Measurements from ENCODE around the gene SYF2. TPM values are rescaled to one million over a fixed set of nuclear protein-coding genes. Genes with fewer than 3 reads are reported as not detected.
"Not testable (repeated sequence)": the region's sequence is repeated elsewhere in the genome, so short reads cannot be mapped to it uniquely, and the experiment has no call there.

SYF2 gene
- 100 to 1,000 TPM; 109 to 123 (median 115) TPM for polyA plus RNA-seq (ENCODE audit: insufficient read length in 4 of 4)

DNA sequence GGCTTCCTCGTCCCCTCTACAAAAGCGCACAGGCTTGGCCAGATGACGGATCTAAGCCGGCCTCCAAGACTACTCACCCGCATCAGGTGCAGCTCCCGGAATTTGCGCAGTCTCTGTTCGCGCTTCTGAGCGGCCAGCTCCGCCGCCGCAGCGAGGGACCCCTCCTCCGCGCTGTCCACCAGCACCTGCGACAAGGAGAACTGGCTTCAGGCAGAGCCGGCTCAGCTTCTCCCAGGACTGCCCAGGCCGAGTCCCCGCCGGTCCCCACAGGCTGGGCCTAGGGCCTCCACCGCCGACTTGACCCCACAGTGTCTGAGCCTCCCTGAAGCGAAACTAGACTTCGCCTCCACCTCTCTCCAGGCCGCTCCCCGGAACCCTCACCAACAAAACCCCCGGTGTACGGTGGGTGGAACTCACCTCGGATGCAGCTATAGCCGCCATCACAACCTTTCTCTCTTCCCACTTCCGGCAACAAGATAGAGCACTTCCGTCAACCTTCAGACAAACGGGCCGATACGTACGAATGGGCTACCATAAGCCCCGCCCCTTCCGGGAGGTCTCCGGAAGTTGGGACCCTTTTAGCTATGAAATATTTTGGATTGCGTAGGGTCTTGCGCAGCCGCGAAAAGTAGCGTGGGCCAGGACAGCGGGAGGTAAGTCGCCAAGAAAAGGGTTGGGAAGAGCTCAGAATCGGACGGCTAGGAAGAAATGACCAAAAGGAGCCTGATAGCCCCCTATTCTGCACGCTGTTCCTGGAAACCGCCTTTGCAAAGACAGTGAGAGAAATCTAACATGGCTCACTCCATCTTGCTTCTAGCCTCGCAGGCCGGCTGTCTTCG, at the start of gene SYF2:
Gene SYF2 (minus strand): TSS at position 476 of the 839 bp plus-strand sequence. CDS start 35 bp downstream, at position 441.
- peak; percentile 93 to 96 (median 93) for DNase-seq (ENCODE audit: low read depth in 4 of 4, low spot score in 3 of 4)

DNA sequence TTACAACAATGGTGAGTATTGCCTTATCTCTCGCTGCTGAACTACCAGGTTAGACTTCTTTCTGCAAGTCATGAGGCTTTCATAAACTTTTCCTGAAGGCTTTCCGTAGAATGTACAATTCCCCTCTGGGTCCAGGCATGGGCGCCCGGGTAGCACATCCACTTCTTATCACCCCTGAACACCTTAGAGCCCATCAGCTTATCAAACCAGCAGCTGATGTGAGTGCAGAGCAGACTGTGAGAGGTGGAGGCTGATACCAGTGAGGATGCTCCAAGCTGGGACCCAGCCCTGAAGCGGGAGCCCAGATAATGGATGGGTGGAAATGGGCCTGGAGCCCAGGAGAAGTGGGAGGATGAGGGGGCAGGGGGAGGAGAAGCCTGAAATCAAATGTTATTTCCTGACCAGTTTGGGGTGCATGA, 47.4 kb upstream of the SYF2 start:
- DNase-seq (ENCODE audit: low read depth in 4 of 4, low spot score in 3 of 4), result not testable (repeated sequence)

DNA sequence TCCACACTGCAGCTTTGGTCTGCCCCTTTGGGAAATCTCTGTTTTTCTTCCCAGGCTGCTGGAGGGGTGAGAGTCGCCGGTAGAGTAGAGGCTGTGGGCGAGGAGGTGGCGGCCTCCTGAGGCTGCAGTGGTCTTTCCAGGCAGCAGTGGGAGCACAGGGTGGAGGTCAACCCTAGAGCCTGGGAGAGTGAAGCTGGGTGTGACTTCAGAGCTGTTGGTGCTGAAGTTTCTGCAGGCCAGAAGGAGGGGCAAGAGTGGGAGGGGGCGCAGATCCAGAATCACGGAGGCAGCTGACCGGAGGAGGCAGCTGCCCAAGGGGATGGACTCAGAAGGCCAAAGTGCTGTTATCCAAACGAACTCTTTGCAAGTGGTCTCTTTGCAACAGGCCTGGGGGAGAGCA, 46.5 kb upstream of the SYF2 start:
- DNase-seq (ENCODE audit: low read depth in 4 of 4, low spot score in 3 of 4), result not testable (repeated sequence)

DNA sequence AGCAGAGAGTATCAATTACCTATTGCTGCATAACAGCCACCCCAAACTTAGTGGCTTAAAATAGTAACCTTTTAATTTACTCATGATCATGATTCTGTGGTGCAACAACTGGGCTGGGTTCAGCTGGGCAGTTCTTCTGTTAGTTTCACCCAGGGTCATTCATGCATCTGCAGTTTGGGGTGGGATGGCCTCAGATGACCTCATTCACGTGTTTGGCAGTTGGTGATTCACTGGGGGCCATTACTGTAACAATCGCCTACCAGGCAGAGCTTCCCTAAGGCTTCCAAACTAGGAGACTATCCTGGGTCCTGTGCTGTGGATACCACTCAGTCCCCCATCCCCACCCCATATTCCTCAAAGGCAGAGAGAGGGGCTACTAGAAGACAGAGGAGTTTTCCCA, 46.1 kb upstream of the SYF2 start:
- not testable (repeated sequence) for DNase-seq (ENCODE audit: low read depth in 4 of 4, low spot score in 3 of 4)

DNA sequence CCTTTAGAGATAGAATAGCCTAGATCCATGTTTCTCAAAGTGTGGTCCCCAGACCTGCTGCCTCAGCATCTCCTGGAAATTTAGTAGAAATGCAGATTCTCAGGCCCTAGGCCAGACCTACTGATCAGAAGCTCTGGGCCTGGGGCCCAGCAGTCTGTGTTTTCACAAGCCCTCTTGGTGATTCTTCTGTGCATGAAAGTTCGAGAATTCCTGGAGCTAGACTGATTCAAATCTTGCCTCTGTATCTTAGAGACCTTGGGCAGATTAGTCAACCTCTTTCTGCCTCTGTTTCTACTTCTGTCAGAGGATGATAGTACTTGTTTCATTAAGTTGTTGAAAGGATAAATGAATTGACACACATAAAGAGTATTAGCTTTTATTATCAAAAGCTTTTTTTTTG, 45.0 kb upstream of the SYF2 start:
- not testable (repeated sequence) for DNase-seq (ENCODE audit: low read depth in 4 of 4, low spot score in 3 of 4)

DNA sequence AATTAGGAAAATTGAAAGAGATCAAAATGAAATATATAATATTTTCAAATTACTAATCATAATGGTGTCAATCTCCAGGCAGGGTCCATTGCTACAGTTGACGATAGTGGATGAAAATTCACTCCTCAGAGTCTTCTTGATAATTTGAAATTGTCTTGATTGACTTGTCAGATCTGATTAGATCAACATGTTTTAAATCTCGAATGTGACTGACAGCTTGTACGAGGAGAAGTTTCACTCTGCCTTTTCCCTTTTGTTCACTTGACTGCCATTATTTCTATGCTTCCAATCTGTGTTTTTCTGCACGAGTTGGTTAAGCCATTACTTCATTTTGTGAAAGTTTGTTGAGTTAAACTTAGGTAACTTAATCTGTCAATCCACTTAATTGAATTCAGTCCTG, 43.3 kb upstream of the SYF2 start:
- DNase-seq (ENCODE audit: low read depth in 4 of 4, low spot score in 3 of 4), result not testable (repeated sequence)

DNA sequence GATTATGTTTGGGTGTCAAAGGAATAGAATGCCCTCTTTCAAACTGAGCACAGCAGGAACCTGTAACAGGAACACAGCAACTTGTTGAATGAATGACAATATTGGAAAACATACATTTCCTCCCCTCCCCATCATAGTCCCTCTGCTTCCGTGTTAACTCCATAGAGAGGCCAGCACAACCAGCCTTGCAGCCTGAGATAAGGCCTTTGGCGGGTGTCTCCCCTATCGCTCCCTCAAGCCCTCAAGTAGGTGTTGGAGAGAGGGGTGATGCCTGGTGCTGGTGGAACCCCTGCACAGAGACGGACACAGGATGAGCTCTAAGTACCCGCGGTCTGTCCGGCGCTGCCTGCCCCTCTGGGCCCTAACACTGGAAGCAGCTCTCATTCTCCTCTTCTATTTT, 39.9 kb upstream of the SYF2 start, which contains the start of gene RHD:
Gene RHD (plus strand): TSS at position 272 of the 400 bp plus-strand sequence. CDS start 39 bp downstream, at position 311.
- DNase-seq (ENCODE audit: low read depth in 4 of 4, low spot score in 3 of 4), result not testable (repeated sequence)

DNA sequence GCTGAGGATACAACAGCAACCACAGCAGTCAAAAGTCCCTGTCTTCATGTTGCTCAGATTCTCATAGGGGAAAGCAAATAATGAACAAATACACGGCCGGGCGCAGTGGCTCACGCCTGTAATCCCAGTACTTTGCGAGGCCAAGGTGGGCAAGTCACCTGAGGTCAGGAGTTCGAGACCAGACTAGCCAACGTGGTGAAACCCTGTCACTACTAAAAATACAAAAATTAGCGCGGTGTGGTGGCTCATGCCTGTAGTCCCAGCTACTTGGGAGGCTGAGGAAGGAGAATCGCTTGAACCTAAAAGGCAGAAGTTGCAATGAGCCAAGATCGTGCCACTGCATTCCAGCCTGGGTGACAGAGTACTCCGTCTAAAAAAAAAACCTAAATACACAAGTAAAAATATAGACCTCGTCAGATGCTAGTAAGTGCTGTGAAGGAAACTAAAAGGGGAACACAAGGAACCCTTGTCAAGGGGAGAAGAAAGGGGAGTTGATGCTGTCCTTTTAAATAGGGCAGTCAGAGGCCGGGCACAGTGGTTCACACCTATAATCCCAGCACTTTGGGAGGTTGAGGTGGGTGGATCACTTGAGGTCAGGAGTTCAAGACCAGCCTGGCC, 36.0 kb upstream of the SYF2 start:
- not testable (repeated sequence) for DNase-seq (ENCODE audit: low read depth in 4 of 4, low spot score in 3 of 4)

DNA sequence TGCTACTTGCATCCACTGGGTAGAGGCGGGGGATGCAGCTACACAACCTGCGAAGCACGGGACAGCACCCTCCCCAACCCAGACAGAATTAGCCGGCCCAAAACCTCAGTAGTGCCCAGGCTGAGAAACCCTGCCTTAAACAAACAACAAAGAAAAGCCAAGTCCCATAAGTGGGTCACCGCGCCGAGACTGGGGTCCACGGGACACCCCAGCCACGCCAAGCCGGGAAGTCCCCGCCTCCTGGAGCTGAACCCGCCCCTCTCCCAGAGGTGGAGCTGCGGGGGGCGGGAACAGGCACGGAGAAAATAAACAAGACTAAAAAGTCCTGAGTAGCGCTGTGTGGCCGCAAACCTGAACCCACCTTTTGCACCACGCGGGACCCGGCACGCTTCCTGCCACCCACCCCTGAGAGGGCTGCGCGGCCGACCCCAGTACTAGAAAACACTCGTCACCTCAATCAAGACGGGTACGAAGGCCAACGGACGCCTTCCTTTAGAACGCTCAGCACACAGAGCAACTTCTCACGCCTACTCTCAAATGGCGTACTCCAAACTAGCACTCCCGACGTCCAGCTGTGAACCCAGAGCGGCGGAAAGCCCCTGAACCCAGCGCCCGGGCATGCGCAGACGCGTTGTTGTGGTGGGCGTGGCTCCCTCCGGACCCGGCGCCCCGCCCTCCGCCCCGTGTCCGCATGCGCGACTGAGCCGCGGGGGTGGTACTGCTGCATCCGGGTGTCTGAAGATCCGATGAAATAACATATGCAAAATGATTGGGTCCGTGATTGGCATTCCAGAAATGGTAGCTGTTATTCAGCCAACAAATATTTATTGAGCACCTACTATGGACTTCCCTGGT, 35.2 kb upstream of the SYF2 start:
- peak in 1 of 4 donors; percentile 57 for DNase-seq (ENCODE audit: low read depth in 4 of 4, low spot score in 3 of 4)

DNA sequence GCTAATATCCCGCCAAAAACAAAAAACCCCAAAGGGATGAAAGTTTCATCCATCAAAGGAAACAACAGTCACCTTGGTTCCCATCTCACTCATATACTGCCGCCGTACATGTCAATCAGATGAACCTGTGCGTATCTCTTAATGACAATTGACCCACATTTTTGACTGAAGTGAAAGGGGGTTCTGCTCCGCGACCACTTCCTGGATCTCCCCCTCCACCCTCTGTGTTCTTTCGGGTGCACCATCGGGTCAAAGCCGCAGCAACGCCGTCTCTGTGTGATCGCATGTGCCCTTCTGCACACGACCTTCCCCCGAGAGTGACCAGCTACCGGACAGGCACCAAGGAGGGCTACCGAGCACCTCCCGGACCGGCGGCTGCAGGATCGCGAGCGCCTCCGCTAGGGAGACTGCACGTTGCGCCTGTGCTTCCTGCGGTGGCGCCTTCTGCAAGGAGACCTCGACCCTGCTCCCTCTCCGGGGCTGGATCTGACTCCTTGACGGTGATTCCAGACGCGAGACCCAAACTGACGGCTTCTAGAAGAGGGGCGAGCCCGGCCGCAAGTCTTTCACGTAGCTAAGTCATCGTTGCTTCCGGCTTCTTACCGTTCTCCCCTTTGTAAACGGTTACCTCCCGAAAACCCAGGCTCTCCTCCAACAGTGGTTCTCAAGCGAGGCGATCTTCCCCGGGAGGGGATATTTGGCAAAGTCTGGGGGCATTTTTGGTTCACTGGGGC, 34.4 kb upstream of the SYF2 start:
- not testable (repeated sequence) for DNase-seq (ENCODE audit: low read depth in 4 of 4, low spot score in 3 of 4)

DNA sequence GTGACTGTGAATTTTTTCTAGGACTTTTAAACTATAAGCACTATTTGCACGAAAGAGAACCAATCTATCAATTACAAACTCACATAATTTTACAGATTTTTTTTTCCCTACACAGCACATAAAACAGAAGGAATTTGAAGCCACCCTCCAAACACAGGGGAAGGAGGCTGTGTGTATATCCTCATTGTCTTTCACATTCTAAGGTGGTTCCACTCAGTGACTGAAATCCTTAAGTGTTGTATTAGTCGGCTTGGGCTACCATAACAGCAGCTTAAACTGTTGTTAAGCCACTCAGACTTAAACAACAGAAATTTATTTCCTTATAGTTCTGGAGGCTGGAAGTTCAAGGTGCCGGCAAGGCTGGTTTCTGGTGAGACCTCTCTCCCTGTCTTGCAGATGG, 28.0 kb upstream of the SYF2 start:
- not testable (repeated sequence) for DNase-seq (ENCODE audit: low read depth in 4 of 4, low spot score in 3 of 4)

DNA sequence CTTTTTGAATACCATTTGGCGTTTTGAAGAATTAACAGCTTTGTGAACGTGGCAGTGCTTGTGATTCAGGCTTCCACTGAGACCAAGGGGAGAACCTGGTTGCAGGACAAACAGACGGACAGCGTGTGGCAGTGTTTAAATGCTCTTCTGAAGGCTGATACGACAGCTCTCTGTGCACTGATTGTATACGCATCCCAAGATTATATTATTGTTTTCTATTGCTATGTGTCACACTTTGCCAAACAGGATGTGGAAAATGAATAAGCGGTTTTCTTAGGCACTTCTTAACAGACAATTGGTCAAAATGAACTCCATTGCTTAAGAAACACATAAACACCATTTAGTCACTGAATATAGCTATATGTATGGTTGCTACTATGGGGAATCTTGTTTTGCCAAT, 27.5 kb upstream of the SYF2 start:
- not testable (repeated sequence) for DNase-seq (ENCODE audit: low read depth in 4 of 4, low spot score in 3 of 4)

DNA sequence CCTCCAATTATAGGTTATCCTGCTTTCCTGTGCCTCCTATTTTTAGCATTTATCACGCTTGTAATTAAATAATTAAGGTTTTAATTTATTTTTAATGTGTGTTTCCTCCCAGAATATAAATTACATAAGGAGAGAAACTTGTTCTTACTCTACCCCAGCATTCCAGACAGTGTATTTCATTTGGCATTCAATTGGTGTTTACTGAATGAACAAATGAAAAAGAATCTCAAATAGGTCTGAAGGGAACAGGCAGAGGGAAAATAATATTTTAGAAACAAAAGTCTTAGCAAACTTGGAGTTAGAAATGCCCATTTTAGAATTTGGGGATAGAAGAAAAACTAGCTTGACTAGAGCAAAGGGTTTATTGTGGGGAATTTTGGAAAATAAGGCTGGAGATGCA, 24.9 kb upstream of the SYF2 start:
- DNase-seq (ENCODE audit: low read depth in 4 of 4, low spot score in 3 of 4), result no peak

DNA sequence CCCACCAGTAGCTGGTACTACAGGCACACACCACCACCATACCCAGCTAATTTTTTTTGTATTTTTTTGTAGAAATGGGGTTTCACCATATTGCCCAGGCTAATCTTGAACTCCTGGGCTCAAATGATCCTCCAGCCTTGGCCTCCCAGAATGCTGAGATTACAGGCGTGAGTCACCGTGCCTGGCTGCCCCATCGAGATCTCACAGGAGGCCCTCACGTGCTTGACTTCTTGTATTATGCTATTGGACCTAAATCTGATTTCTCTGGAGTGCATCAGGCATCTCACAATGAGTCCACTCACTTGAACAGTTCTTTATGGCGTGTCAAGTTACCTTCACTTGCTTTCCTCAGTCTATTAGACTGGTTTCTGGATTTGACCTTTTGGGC, 24.3 kb upstream of the SYF2 start:
- DNase-seq (ENCODE audit: low read depth in 4 of 4, low spot score in 3 of 4), result no peak

DNA sequence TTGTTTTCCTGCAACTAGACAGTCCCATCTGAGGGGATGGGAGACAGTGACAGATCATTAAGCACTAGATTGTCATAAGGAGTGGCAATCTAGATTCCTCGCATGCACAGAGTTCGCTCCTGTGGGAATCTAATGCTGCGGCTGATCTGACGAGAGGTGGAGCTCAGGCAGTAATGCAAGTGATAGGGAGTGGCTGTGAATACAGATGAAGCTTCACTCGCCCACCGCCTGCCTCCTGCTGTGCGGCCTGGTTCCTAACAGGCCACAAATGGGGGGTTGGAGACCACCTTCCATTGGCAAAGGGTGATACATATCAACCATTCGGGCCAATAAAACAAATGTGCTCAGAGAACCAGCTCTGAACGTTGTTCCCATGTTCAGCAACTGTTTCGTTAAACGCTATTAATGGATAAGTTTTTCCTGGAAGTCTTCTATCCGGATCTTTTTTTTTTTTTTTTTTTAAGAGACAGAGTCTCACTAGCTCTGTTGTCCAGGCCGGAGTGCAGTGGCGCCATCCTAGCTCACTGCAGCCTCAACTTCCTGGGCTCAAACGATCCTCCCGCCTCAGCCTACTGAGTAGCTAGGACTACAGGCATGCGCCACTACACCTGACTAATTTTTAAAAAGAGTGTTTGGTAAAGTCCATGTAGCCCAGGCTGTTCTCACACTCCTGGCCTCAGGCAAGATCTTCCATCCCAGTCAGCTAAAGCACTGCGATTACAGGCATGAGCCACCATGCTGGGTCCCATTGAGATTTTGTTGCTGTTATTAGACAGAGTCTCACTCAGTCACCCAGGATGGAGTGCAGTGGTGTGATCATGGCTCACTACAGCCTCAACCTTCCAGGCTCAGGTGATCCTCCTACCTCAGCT, 23.6 kb upstream of the SYF2 start:
- no peak for DNase-seq (ENCODE audit: low read depth in 4 of 4, low spot score in 3 of 4)

DNA sequence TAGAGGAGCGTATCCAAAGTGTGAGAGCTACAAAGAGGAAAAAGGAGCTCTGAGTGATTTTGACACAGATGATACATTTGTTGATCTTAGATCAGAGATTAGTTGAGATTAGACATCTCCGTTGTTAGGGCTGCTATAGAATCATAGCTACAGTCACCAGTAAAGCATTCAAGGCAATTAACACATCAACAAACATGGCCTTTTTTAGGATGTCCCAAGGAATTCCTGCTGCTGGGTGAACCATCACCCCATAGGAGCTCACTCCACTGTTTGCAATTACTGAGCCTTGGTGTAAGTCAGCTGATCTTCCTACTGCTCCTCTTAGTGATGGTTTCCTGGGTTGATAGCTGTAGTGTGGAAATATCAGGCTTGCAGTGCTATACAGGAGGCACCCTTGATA, 21.6 kb upstream of the SYF2 start:
- no peak for DNase-seq (ENCODE audit: low read depth in 4 of 4, low spot score in 3 of 4)

DNA sequence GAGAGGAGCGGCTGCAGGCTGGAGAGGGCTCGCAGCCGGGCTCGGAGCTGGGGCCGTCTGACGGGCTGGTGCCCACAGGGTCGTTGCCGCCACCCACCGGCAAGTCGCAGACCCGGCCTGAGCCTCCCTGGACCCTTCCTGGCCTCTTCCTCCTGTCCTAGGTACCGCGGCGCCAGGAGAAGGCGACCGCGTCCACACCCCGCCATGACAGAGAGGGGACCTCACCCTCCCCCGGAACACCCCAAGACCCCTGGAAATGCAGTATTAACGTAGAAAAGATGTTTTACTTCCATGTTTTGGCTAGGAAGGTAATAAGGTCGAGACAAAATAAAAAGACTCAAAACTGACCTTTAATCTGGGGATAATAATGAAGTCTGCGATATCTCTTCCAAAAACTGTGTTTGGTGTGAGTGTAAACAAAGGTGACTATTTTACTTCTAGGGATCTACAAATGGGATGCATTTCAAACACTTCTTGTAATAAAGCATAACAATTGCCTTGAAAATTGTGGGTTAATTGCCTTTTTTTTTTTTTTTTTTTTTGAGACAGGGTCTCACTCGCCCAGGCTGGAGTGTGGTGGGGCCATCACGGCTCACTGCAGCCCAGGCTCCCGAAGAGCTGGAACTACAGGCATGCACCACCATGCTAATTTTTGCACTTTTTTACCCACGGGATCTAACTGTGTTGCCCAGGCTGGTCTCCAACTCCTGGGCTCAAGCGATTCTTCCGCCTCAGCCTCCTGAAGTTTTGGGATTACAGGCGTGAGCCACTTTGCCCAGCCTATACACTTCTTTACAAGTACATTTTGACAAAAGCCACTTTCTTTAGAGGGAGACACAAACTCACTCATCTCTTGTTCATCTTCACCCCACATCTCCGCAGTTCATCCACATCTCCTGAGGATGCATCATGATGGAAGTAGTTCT, 15.8 kb upstream of the SYF2 start:
- no peak for DNase-seq (ENCODE audit: low read depth in 4 of 4, low spot score in 3 of 4)
